ENCODE results near the gene TMEM238L.

The TMEM238L gene

DNA sequence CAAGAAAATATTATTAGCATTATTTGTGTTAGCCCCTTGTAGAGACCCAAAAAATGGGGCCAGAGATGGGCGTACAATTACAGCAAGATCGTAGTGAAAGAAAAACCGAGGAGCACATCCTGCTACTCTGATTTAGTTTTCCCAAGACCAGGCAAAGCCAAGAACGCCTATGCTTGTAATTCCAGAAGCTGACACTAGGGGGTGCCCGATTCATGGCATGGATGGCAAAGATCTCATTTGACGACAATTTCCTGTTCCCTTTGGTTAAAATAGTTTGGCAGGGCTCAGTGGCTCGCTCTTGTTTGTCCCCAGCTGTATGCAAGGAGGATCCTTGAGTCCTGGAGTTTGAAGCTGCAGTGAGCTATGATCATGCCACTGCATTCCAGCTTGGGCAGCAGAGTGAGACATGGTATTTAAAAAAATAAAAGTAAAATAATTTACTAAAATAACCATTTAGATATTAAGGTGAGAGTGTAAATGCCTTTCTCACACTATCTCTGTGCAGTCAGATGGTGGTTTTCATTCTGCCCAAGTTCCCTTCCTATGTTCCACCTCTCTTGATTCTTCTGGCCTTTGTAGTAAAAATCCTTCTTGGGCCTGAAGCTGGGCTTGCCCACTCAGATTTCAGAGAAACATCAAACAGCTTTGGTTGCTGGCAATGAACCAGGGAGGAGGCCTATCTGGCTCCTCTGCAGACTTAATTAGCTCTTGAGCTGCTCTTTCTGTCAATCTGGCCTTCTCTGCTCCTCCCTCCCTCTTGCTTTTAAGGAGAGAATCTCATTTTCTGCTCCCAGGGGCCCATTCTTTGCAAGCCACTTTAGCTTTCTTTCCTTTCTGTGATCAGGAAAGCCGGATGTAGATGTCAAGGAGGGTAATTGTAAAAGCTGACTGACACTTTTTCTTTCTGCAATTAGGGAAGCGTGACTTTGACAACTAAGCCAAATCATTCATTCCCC is 31.2 kb downstream of the TMEM238L start:
- no peak for DNase-seq

GRCh38 chr17:10771148-10771547 is 32.8 kb downstream of the TMEM238L start:
- DNase-seq = no peak

- no peak for DNase-seq
Observed at GRCh38 chr17:10769840-10770239, 34.1 kb downstream of the TMEM238L start.

- DNase-seq = no peak
Observed at GRCh38 chr17:10768750-10769251, 35.1 kb downstream of the TMEM238L start.

DNA sequence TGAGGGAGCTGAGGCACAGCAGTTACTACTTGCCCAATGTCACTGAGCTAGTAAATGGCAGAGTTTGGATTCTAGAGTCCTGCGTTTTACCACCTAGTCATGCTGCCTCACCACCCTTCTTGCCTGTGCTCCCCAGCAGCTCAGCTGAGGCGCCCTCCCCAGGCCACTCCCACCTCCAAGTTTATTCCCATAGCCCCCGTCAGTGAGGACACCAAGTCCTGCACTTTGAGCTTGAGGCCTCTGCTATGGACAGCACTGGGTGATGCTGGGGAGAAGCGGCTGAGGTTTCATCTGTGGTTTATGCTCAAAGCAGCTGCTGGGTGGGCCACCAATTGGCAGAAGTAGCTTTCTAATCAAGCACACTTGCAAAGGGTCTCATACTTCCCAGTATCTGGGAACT is 36.7 kb downstream of the TMEM238L start:
- no peak for DNase-seq

DNA sequence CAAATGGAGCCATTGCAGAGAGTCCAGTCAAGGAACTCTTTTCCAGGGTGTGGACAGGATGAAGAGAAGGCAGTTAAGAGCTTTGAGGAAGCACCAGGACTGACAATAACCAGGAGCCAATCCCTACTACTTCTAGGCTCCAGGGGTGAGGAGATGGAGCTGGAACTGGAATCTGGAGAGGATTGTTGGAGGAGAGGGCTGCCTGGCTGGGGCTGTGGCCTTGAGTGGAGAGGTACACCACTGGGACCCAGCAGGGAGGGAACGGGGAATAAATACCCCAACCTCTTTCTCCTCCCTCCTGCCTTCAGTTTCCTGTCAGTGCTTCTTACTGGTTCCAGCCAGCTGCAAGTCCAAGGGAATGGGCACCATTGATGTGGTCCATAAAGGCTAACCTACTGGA is 41.9 kb downstream of the TMEM238L start:
- no peak for DNase-seq

GRCh38 chr17:10761281-10761680 is 42.6 kb downstream of the TMEM238L start:
- DNase-seq = no peak

GRCh38 chr17:10758062-10758461 is 45.8 kb downstream of the TMEM238L start:
- DNase-seq = no peak

- DNase-seq = no peak
Observed at GRCh38 chr17:10757647-10758046, 46.3 kb downstream of the TMEM238L start.

DNA sequence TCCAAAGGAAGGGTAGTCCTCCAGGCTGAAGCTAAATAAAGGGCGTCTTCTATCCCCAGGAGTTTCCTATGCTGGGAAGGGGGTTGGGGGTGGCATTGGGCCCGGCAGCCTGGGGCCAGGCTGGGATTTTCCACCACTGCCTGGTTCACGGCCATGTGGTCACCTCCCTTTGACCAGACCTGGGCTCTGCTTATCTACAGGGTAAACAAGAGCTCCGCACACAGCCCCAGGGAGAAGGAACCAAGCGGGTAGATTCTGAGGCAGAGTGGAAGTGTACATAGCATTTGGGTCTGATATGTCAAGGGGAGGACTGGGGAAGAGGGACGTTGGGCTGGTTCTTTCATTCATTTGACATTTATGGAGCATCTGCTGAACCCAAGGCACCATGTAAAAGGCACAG is 46.8 kb downstream of the TMEM238L start:
- DNase-seq = no peak

DNA sequence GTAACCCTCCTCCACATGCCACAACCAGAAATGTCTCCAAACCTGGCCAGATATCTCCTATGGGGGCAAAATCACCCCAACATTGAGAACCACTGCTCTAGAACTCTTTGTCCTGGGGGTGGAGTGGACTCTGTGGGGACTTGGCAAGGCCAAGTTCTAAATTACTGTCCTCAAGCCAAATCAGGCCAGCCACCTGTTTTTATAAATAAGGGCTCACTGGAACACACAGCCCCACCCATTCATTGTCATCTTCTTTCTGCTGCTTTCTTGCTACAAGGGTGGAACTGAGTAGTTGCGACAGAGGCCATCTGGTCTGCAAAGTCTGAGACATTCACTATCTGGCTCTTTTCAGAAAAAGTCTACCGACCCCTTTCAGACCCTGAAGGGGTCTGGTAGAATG is 47.3 kb downstream of the TMEM238L start:
- no peak for DNase-seq

DNA sequence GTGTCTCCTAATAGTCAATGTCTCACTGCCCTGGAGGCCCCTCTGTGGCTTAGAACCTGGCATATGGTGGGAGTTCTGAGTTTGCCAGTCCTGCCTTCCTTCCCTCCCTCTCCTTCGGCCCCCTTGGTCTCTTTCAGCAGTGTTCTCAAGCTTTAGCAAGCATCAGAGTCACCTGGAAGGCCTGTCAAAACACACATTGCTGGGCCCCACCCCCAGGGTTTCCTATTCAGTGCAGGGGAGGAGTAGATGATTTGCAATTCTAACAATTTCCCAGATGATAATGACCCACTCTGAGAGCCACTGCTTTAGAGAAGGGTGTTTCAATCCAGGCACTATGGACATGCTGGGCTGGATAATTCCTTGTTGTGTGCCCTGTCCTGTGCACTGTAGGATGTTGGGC is 47.7 kb downstream of the TMEM238L start:
- no peak for DNase-seq

GRCh38 chr17:10755592-10756127 is 48.2 kb downstream of the TMEM238L start:
- no peak for DNase-seq

DNA sequence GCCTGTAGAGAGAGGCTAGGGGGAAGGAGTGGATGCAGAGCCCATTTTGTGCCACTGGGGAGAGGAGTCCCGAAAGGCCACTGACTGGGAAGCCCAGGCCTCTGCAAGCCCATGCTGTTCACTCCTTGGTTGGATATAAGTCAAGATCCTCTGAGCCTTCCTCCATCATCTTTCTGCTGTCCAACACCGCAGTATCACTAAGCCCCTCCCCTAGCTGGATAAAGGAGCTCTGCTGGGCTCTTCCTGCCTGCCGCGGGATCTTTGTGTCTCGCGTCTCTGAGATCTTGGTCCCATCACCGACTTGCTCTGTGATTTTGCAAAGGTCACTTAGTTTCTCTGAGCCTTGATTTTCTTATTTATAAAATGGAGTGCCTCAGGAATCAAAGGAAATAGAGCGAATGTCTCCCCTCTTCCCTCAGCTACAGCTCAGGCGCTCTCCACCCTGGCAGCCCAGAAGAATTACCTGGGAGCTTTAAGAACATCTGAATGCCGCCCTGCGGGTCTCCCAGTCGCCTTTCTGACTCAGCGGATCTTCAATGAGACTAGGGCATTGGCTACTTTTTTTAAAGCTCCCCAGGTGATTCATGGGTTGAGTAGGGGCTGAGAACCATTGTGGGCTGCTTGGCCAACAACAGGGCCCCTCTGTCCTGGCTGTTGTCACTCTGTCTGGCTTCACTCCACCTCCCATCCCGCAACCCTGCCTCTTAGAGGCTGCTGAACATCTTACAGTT is 48.9 kb downstream of the TMEM238L start:
- DNase-seq = no peak

DNA sequence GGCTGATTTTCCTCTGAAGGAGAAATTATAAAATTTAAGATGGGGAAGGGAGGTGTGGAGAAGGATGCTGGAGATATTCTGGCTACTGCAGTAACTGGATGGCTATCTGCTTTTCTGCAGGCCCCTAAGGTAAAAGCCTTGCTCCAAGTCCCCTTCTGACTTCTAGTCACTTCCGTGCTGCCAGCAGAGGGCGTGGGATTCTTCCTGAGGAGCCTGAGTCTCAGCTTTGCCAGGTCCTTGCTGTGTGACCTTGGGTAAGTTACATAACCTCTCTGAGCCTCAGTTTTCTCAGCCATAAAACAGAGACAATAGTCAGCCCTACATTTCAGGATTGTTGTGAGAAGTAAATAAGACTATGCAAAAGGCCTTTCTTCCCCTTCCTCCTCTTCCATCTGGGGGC is 49.8 kb downstream of the TMEM238L start:
- DNase-seq = no peak

DNA sequence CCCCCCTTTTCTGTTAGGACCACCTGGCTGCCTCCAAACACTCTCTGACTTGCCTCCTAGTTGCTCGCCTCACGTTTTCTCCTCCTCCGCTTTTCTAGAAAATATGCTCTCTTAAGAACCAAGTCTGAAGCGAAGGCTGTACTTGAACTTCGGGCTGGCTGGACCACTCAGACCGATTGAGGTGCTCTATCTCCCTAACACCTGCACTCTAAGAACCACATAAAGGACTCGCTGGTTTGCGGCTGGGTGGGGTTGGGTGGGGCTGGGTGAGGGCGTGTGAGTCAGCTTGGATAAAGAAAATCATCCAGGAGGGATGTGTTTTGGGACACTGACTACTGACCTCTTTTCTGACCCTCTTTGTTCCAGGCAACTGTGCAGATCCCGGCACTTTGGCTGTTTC is 51.2 kb downstream of the TMEM238L start:
- DNase-seq = no peak

DNA sequence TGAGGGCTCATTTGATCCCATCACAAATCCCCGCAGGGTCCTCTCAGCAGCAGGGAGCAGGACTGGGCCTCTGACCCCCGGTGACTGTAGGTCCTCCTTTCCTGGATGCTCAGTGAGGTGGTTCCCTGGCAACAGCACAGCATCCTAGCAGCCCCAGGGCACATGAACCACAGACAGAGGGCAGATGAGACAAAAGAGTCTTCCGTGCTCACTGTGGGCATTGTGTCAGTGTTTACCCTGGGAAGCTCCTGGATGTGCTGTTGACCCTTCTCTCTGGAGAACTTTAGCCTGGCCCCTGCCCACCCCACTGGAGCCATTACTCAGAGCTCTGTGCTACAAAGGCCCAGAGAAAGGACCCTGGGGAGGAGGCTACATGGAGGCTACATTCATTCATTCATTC is 52.3 kb downstream of the TMEM238L start:
- no peak for DNase-seq

GRCh38 chr17:10750210-10750609 is 53.7 kb downstream of the TMEM238L start:
- no peak for DNase-seq

GRCh38 chr17:10748531-10749181 is 55.2 kb downstream of the TMEM238L start:
- no peak for DNase-seq

DNA sequence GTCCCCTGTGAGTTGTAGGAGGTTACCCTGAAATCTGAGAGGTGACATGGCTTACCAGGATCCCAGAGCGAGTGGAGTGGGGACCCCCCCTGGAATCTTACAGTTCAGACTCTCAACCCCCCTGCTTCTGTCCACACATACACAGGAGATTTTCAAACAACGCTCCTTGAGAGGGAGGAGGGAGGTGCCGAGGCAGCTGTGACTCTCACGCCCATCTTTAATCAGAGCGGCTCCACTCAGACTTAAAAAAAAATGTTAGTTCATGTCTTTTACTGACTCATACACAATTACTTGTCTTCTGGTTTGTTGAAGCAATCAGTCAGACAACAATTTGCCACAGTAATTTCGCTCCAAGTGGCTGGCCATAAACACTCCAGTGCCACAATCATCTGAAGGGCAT is 58.7 kb downstream of the TMEM238L start:
- DNase-seq = no peak
